Measurements from ENCODE around the gene PABPN1L.

GRCh38 chr16:88847654-88848053 is 18.8 kb downstream of the PABPN1L start:
- no peak for TF ChIP-seq CTCF (IDR thresholded peaks at IDR 0.05)
- no peak for TF ChIP-seq POLR2A (IDR thresholded peaks at IDR 0.05)
- TF ChIP-seq EP300 (IDR thresholded peaks at IDR 0.05): no peak
- TF ChIP-seq POLR2AphosphoS5 (IDR thresholded peaks at IDR 0.05): no peak

All from stomach (tissue), 4 donors.